Measurements from ENCODE around the gene ALOX12B. TPM values are rescaled to one million over a fixed set of nuclear protein-coding genes. Genes with fewer than 3 reads are reported as not detected.
"Not testable (repeated sequence)": the region's sequence is repeated elsewhere in the genome, so short reads cannot be mapped to it uniquely, and the experiment has no call there.

Gene ALOX12B
- total RNA-seq, 1 donor: 1.1 TPM

GRCh38 chr17:8048236-8048635, 39.3 kb downstream of the ALOX12B start:
- no peak for DNase-seq (ENCODE audit: low read depth in 2 of 3, low spot score in 2 of 3)

- no peak for DNase-seq (ENCODE audit: low read depth in 2 of 3, low spot score in 2 of 3)
These were observed 39.8 kb downstream of the ALOX12B start for GRCh38 chr17:8047769-8048110.

- no peak for DNase-seq (ENCODE audit: low read depth in 2 of 3, low spot score in 2 of 3)
These were observed 40.4 kb downstream of the ALOX12B start for GRCh38 chr17:8046929-8047768.

GRCh38 chr17:8046306-8046928, 41.1 kb downstream of the ALOX12B start:
- DNase-seq (ENCODE audit: low read depth in 2 of 3, low spot score in 2 of 3): no peak

- no peak for DNase-seq (ENCODE audit: low read depth in 2 of 3, low spot score in 2 of 3)
These were observed 42.4 kb downstream of the ALOX12B start for GRCh38 chr17:8044819-8045810.

- DNase-seq (ENCODE audit: low read depth in 2 of 3, low spot score in 2 of 3): no peak
These were observed 45.5 kb downstream of the ALOX12B start for GRCh38 chr17:8041979-8042378.

GRCh38 chr17:8041249-8041928, 46.1 kb downstream of the ALOX12B start:
- DNase-seq (ENCODE audit: low read depth in 2 of 3, low spot score in 2 of 3): peak in 2 of 3 donors; percentile 65 to 82

GRCh38 chr17:8039611-8040168, 47.8 kb downstream of the ALOX12B start:
- DNase-seq (ENCODE audit: low read depth in 2 of 3, low spot score in 2 of 3): no peak

GRCh38 chr17:8038954-8039610, 48.4 kb downstream of the ALOX12B start, which contains the start of gene ALOX15B:
ALOX15B (plus strand) TSS chr17:8039059; CDS start chr17:8039156, 97 bp downstream.
- peak in 1 of 3 donors; percentile 54 for DNase-seq (ENCODE audit: low read depth in 2 of 3, low spot score in 2 of 3)

GRCh38 chr17:8032442-8032841, 55.1 kb downstream of the ALOX12B start:
- DNase-seq (ENCODE audit: low read depth in 2 of 3, low spot score in 2 of 3): no peak

- DNase-seq (ENCODE audit: low read depth in 2 of 3, low spot score in 2 of 3): no peak
These were observed 55.6 kb downstream of the ALOX12B start for GRCh38 chr17:8031950-8032349.

- DNase-seq (ENCODE audit: low read depth in 2 of 3, low spot score in 2 of 3): no peak
These were observed 56.3 kb downstream of the ALOX12B start for GRCh38 chr17:8031261-8031661.

GRCh38 chr17:8029121-8029520, 58.4 kb downstream of the ALOX12B start:
- DNase-seq (ENCODE audit: low read depth in 2 of 3, low spot score in 2 of 3): no peak

GRCh38 chr17:8025176-8025911, 62.2 kb downstream of the ALOX12B start:
- DNase-seq (ENCODE audit: low read depth in 2 of 3, low spot score in 2 of 3): no peak

GRCh38 chr17:8024161-8024560, 63.4 kb downstream of the ALOX12B start:
- not testable (repeated sequence) for DNase-seq (ENCODE audit: low read depth in 2 of 3, low spot score in 2 of 3)
